SK-N-SH treated with all-trans-retinoic acid at 6 μM for 48 hours (cell line): ENCODE measurements around the gene SPOUT1.

Source experiments
- ARNTL ChIP-seq: fragments of 450-650 bp; formaldehyde crosslinking; IDR thresholded peaks from 2 replicates; pipeline ENCODE4 v1.5.0; 2020; ENCODE audit warnings: low read depth, mild to moderate bottlenecking, moderate library complexity, borderline replicate concordance
- CREB5 ChIP-seq: fragments of 250-450 bp; sonication (Bioruptor Pico); IDR thresholded peaks from 2 replicates; pipeline ENCODE4 v1.5.1; 2020; ENCODE audit warnings: low read depth, mild to moderate bottlenecking, moderate library complexity
- ESRRG ChIP-seq: fragments of 250-450 bp; sonication (Bioruptor Pico); IDR thresholded peaks from 2 replicates; pipeline ENCODE4 v1.6.1; 2021; ENCODE audit warnings: mild to moderate bottlenecking
- PATZ1 ChIP-seq: fragments of 250-450 bp; sonication (Bioruptor Pico); IDR thresholded peaks from 2 replicates; pipeline ENCODE4 v1.8.0; 2020; ENCODE audit warnings: mild to moderate bottlenecking, moderate library complexity, borderline replicate concordance
- POU6F1 ChIP-seq: fragments of 250-450 bp; sonication (Bioruptor Pico); IDR thresholded peaks from 2 replicates; pipeline ENCODE4 v1.8.0; 2021; ENCODE audit warnings: low read depth, mild to moderate bottlenecking, moderate library complexity, borderline replicate concordance
- PPARA ChIP-seq: fragments of 250-450 bp; sonication (Bioruptor Pico); IDR thresholded peaks from 2 replicates; pipeline ENCODE4 v1.5.0; 2020; ENCODE audit warnings: mild to moderate bottlenecking, borderline replicate concordance
- RARB ChIP-seq: fragments of 250-450 bp; sonication (Bioruptor Pico); IDR thresholded peaks from 2 replicates; pipeline ENCODE4 v1.8.0; 2021; ENCODE audit warnings: mild to moderate bottlenecking, moderate library complexity
- TOX ChIP-seq: fragments of 250-450 bp; sonication (Bioruptor Pico); IDR thresholded peaks from 2 replicates; pipeline ENCODE4 v1.8.0; 2021; ENCODE audit warnings: mild to moderate bottlenecking, moderate library complexity, borderline replicate concordance
- ZC3H10 ChIP-seq: fragments of 250-450 bp; sonication (Bioruptor Pico); IDR thresholded peaks from 2 replicates; pipeline ENCODE4 v1.5.1; 2021; ENCODE audit warnings: mild to moderate bottlenecking, moderate library complexity
- ZFP3 ChIP-seq: fragments of 250-450 bp; sonication (Bioruptor Pico); IDR thresholded peaks from 2 replicates; pipeline ENCODE4 v1.5.0; 2020; ENCODE audit warnings: mild to moderate bottlenecking, moderate library complexity
- ZFP30 ChIP-seq: fragments of 450-650 bp; formaldehyde crosslinking; IDR thresholded peaks from 2 replicates; pipeline ENCODE4 v1.5.0; 2022; ENCODE audit warnings: mild to moderate bottlenecking, moderate library complexity
- ZNF70 ChIP-seq: fragments of 450-650 bp; formaldehyde crosslinking; IDR thresholded peaks from 2 replicates; pipeline ENCODE4 v1.5.0; 2020; ENCODE audit warnings: mild to moderate bottlenecking, moderate library complexity

GRCh38 chr9:128809036-128809599 is 20.5 kb downstream of the SPOUT1 start:
- TF ChIP-seq ZFP30 (no peak), ZNF70 (no peak), ZFP3 (CRISPR knock-in tag) (no peak), PATZ1 (CRISPR knock-in tag) (no peak), RARB (no peak), ZC3H10 (CRISPR knock-in tag) (no peak), PPARA (no peak), CREB5 (no peak), TOX (CRISPR knock-in tag) (no peak), ARNTL (CRISPR knock-in tag) (no peak), POU6F1 (CRISPR knock-in tag) (no peak), ESRRG (CRISPR knock-in tag) (no peak)
